HG03135 (cell line): ENCODE results near the gene CA12.

Experiments
- ATAC-seq: cut with Tn5 transposase; IDR thresholded peaks from one replicate; pipeline ENCODE4 v1.9.1; 2021; ENCODE audit warnings: mild to moderate bottlenecking, moderate library complexity; ENCODE audit not compliant: unreplicated experiment

CA12 gene

DNA sequence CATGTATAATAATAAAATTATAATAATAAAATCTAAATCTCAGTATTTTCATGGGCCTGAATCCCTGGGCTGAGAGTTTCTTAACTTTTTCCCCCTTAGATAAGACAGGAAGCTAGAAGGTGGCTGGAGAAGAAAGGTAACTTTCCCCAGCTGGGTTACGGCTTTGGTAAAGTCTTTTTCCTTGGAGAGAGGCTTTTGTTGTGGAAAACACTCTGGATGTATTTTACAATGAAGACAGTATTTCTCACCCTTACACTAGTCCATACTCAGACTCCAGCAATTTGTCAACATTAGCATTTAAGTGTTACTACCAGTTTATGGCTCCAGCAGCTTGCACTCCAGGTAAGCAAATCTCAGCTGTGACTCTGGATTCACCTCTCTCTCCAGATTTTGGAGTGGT lies 69.4 kb downstream of the CA12 start:
- no peak for ATAC-seq

GRCh38 chr15:63310646-63311045 lies 71.0 kb downstream of the CA12 start:
- no peak for ATAC-seq

DNA sequence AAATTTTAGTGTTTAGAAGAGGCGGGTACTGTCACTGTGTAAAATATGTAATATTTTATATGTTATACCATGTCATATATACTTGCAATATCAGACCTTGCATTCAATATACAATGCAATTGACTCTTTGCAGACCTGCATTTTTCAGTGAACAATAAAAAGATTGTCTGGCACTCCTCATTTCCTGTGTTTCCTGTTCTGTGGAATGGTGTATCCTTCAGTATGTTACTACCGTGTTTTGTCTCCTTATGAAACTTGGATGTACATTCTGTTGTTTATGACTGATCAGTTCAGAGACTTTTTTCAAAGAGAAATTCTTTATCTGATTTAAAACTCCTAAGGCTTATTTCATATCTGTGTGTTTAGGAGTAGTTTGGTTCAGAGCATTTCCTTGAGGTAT lies 72.7 kb downstream of the CA12 start:
- no peak for ATAC-seq

GRCh38 chr15:63308491-63308890 lies 73.2 kb downstream of the CA12 start:
- ATAC-seq = no peak

DNA sequence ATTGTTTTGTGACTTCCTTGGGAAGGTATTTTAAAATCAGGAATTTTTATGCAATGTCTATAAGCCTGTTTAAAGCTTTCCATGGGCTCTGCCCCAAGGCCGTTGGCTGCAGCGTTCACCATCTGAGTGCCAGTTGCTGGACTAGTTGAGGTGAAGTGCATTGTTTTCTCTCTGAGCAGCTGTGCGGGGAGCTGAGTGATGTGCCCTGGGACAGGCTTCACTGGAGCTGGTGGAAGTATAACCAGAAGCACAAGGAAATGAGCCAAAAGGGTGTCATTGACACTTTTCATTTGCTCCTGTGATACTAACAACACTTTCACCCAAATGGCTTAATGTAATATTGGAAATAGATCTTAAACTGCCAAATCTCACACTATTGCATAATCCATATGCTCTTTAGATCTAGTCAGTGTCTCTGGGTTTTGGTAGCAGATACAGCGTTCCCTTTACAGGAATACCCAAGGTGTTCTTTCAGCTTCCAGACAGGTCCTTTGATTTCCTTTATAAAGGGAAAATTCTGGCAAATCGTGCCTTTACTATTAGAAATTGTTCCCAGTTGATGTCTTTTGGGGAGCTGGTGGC lies 75.1 kb downstream of the CA12 start:
- ATAC-seq = no peak

DNA sequence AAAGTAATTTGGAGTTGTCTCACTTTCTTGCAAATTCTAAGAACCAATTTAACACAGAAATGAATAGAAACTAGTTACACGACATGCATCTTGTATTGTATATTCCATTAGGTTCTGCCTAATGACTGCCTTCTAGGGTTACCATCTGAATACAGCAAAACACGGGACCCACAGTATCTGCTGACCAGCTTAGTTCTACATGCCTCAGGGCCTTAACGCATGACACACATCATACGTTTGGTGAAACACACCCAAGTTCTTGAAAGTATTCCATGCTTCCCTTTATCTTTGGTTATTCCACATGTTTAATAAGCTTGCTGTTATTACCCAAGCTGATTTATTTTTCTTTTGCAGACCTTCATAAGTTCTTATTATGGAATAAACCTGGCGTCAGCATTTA lies 76.4 kb downstream of the CA12 start:
- no peak for ATAC-seq

DNA sequence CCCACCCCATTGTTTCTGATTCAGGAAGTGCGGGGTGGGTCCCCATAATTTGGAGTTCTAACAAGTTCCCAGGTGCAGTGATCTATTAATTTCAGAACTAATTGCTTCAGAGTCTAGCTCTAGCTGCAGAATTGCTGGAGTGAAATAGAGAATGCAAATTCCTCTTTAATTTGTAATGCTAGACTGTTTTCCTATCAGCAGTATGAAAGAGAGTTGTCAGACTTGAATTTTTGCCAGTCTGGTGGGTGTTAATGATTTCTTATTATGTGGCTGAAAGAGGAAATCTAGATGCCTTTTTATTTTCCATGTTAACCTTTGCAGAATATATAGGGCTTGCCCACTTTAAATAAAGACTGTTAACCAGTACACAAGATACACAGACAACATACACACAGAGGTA lies 80.6 kb downstream of the CA12 start:
- ATAC-seq = no peak

DNA sequence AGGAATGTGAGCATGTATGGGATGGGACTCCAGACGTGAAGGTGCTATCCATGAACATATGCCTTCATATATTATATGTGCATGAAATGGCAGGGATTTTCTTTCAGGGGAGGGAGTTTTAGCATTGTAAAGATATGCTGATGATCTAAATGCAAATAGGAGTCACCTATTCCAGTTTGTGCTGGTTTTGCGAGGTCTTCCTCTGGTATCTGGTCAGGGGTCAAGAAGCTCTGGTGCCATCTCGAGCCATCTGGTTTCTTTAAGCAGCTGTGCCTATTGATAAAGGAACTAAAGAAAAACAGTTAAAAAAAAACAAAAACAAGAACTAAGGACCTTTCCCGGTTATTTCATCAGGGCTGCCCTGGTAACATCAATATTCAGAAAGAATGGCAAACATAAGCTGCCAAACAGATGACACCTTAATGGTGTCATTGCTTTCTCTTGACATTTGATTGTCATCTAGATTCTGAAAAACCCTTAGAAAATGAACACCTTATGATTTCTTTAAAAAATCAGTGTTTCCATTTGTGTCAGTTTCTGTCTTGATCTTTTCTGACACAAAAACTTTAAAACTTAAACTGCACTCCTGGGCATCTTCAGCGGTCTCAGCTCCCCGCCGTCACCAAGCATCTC lies 81.6 kb downstream of the CA12 start:
- ATAC-seq = no peak

GRCh38 chr15:63296195-63296594 lies 85.5 kb downstream of the CA12 start:
- ATAC-seq = no peak

DNA sequence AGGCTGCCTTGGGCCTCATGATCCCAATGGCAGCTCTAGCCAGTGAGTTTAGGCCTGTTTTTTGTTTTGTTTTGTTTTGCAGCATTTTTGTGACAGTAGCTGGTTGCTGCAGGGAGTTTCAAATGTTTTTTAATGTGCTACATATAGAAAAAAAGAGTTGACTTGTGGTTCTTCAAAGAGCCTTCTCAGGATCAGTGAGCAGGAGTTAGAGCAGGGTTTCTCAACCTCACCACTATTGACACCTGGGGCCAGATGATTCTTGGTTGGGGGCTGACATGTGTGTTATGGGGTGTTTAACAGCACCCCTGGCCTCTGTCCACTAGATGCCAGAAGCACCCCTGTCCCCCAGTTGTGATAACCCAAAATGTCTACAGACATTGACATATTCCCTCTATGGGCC lies 86.3 kb downstream of the CA12 start:
- no peak for ATAC-seq

GRCh38 chr15:63294359-63294758 lies 87.3 kb downstream of the CA12 start:
- no peak for ATAC-seq

GRCh38 chr15:63292771-63293170 lies 88.9 kb downstream of the CA12 start:
- no peak for ATAC-seq

GRCh38 chr15:63292241-63292640 lies 89.4 kb downstream of the CA12 start:
- no peak for ATAC-seq

GRCh38 chr15:63291507-63291906 lies 90.1 kb downstream of the CA12 start:
- no peak for ATAC-seq

DNA sequence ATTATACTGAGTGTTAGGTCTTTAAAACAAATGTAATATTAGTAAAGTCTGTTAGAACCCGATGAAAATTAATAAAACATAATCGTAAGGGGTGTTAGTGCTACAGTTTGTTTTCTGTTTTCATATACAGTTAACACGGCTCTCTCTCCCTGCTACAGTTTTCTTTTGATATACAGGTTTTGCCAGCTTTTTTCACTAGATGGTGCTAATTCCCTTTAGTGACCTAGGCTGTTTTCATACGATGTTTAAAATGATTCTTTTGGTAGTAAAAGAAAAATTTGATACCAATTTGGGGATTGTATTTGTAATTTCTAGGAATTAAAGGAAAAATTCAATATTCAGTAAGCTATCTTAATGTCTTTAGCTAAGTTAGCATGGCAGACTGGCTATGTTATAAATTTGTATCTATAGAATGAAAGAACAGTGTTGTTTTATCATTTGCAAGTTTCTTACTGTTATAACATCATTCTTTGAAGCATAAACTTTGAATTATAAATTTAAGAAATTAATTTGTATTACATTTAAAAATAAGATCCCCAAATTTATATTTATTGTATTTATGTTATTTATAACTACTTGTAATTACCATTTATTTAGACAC lies 92.8 kb downstream of the CA12 start:
- no peak for ATAC-seq

DNA sequence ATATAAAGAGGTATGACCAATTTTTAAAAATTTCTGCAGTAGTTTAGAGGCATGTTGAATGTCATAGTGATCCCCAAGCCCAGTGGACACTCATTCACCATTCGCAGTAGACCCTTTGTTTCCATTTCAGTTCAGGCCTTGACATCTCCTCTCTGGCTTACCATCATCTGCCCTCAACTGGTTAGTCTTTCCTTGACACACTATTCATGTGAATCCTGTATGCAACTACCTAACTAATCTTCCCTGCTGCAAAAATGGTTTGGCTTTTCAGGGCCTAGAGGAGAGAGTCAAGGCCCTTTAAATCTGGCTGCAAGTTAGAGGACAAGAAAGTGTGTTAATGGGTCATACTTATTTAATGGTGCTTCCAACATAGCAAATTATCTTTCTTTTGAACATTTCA lies 93.3 kb downstream of the CA12 start:
- no peak for ATAC-seq

DNA sequence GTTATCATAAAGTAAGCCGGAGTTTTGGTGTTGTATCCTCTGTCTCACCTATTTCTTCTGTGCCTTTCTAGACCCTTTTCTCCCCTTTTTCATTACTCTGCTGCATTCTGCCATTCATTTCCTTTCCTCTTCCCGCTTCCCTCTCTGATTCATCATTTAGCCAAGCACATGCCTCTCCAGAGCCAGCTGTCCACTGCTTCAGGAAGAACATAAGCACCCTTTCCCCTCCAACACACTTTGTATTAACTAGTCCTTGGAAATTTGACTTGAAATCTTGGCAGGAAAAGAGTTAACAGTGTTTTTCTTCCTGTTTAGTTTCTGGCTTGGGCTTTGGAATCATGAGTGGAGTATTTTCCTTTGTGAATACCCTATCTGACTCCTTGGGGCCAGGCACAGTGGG lies 94.5 kb downstream of the CA12 start:
- ATAC-seq = no peak

GRCh38 chr15:63284335-63284734 lies 97.3 kb downstream of the CA12 start:
- no peak for ATAC-seq

DNA sequence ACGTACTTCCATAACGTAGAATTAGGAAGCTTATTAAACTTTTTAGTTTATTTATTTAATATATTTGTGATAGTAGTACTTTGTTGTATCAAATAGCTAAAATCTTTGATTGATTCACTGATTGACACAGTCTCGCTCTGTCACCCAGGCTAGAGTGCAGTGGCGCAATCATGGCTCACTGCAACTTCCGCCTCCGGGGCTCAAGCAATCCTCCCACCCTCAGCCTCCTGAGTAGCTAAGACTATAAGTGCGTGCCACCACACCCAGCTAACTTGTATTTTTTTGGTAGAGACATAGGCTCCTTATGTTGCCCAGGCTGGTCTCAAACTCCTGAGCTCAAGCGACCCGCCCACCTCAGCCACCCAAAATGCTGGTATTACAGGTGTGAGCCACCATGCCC lies 98.5 kb downstream of the CA12 start:
- ATAC-seq = no peak

DNA sequence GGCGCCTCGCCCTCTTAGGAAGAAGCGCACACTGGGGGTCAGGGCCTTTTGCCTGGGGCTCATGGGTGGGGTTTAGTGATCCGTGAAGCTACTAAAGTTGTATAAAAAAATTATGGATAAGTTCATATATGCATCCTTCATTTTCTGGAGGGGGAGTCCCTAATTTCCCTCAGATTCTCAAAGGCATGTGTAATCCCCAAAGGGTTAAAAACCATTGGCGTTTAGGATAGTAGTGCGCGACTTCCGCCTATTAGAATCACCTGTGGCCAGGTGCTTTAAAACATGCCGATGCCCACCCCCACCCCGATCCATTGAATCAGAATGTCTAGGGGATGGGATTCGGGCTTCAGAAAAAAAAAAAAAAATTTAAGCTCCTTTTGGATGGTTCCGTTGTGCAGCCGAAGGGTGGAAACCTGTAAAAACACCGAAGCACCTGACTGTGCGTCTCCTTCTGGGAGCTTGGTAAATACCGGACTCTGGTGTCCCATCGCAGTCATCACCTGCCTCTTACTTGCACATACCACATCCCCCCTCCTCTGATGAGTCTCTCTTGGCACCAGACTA lies 103.7 kb downstream of the CA12 start:
- no peak for ATAC-seq

DNA sequence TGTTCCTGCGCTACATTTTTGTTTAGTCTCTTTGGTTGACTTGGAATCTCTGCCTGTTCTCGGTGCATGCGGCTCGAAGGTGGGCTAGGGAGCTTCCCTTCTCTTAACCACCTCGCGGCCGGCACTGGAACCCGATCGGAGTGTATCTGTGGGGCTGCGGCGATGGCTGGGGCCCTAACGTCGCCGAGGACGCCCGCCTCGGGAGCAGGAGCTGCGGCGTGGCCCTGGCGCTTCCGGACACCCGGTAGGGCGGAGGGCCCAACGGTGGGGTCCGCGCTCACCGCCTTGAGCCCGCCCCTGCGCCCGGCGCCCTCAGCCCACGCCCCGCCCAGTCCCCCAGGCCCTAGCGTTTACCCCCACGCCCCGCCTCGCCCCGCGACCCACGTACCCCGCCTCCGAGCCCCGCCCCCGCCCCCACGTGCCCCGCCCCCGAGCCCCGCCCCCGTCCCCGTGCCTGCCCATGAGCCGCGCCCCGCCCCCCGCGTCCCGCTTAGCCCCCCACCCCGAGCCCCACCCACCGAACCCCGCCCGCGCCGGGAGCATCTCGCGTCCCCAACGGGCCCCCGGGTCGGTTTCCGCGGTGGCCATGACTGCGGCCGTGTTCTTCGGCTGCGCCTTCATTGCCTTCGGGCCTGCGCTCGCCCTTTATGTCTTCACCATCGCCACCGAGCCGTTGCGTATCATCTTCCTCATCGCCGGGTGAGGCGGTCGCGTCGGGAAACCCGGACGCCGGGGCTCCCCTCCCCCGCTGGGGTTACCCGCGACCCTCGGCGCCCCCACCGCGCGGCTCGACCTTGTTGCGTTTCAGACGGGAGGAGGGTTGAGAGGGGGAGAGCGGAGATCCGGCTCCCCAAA lies 104.4 kb downstream of the CA12 start, which contains the start of gene APH1B:
Gene APH1B, plus strand, starts transcription at position 568 of the 855 bp plus-strand sequence. Its CDS starts 19 bp downstream, at position 587.
- ATAC-seq = peak; percentile 65
